Measurements from ENCODE around the gene GDPD3. TPM values are rescaled to one million over a fixed set of nuclear protein-coding genes. Genes with fewer than 3 reads are reported as not detected.

The GDPD3 gene
- total and polyA plus RNA-seq, 2 of the 13 experiments (the other 11 are each of a cell fraction or from before 2014, with no cell fraction given): 18.7 to 20.6 TPM

- TF ChIP-seq KLF12 (CRISPR knock-in tag; IDR thresholded peaks at IDR 0.05; ENCODE audit: borderline replicate concordance) (peak; percentile 54; the same call in 1 of the 2 replicates), HINFP (CRISPR knock-in tag; IDR thresholded peaks at IDR 0.05; ENCODE audit: low read depth) (0 out of 2 replicates have a peak, but pooled peaks have one; percentile 52), CBX2 (IDR thresholded peaks at IDR 0.05; ENCODE audit: low read depth, low read length) (no peak), CBX2 (CRISPR knock-in tag; IDR thresholded peaks at IDR 0.05; ENCODE audit: low read depth) (no peak), ZEB1 (IDR thresholded peaks at IDR 0.05; ENCODE audit: insufficient replicate concordance, low read depth) (no peak), SALL1 (CRISPR knock-in tag; IDR thresholded peaks at IDR 0.05) (peak; percentile 78; the same call in 1 of the 2 replicates), ZMYM3 (CRISPR knock-in tag; IDR thresholded peaks at IDR 0.05) (peak; percentile 33), FOXA1 (IDR thresholded peaks at IDR 0.05) (no peak), FOXA1 (CRISPR knock-in tag; IDR thresholded peaks at IDR 0.05) (peak; percentile 92), SETDB1 (CRISPR knock-in tag; IDR thresholded peaks at IDR 0.05; ENCODE audit: borderline replicate concordance) (no peak), NFATC3 (CRISPR knock-in tag; IDR thresholded peaks at IDR 0.05) (no peak)
These were observed 17.1 kb downstream of the GDPD3 start, which contains the start of gene YPEL3 (continued) for GRCh38 chr16:30096105-30096861.

All from HepG2 (cell line).